Suprapubic skin (tissue), 4 donors: ENCODE data around the gene MIPEP.

ENCODE experiments used
- EP300 ChIP-seq: sonication (generic); formaldehyde crosslinking; IDR thresholded peaks from one replicate; pipeline ENCODE4 v1.6.1; 2017; ENCODE audit warnings: antibody characterized with exemption
- POLR2A ChIP-seq, 2 donors: fragments of 450-650 bp; IDR thresholded peaks; one replicate each; pipeline ENCODE4 v1.6.1; 2017; ENCODE audit warnings: antibody characterized with exemption in 2 of 2, mild to moderate bottlenecking in 2 of 2, moderate library complexity in 2 of 2
- POLR2AphosphoS5 ChIP-seq, 3 donors: sonication (generic); formaldehyde crosslinking; IDR thresholded peaks; one replicate each; pipeline ENCODE4 v1.6.1; 2017; ENCODE audit warnings: antibody characterized with exemption in 3 of 3
- TF ChIP-seq, protein P1 (sequence below), 2 donors: fragments of 200-600 bp in 1 of 2; fragments of 450-650 bp in 1 of 2; sonication (generic) in 1 of 2; IDR thresholded peaks; one replicate each; pipeline ENCODE4 v1.5.1; 2016 to 2019; ENCODE audit warnings: antibody characterized with exemption in 2 of 2, mild to moderate bottlenecking in 1 of 2, moderate library complexity in 1 of 2

GRCh38 chr13:23877286-23877685 lies 11.9 kb downstream of the MIPEP start:
- TF ChIP-seq POLR2AphosphoS5 (IDR thresholded peaks at IDR 0.05), result no peak
- TF ChIP-seq, protein P1, sequence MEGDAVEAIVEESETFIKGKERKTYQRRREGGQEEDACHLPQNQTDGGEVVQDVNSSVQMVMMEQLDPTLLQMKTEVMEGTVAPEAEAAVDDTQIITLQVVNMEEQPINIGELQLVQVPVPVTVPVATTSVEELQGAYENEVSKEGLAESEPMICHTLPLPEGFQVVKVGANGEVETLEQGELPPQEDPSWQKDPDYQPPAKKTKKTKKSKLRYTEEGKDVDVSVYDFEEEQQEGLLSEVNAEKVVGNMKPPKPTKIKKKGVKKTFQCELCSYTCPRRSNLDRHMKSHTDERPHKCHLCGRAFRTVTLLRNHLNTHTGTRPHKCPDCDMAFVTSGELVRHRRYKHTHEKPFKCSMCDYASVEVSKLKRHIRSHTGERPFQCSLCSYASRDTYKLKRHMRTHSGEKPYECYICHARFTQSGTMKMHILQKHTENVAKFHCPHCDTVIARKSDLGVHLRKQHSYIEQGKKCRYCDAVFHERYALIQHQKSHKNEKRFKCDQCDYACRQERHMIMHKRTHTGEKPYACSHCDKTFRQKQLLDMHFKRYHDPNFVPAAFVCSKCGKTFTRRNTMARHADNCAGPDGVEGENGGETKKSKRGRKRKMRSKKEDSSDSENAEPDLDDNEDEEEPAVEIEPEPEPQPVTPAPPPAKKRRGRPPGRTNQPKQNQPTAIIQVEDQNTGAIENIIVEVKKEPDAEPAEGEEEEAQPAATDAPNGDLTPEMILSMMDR (IDR thresholded peaks at IDR 0.05), result no peak
- no peak for TF ChIP-seq POLR2A (IDR thresholded peaks at IDR 0.05)
- TF ChIP-seq EP300, result no peak
